GM19238 (cell line): ENCODE data around the gene MSL1.

Source experiments
- DNase-seq: peaks from one replicate; pipeline ENCODE4 v3.0.0; 2011; ENCODE audit warnings: low spot score; ENCODE audit not compliant: insufficient read length

MSL1 gene

GRCh38 chr17:40104594-40105486 lies 16.9 kb upstream of the MSL1 start:
- no peak for DNase-seq

GRCh38 chr17:40105861-40106759 lies 15.7 kb upstream of the MSL1 start:
- no peak for DNase-seq

GRCh38 chr17:40106760-40107521 lies 14.8 kb upstream of the MSL1 start:
- no peak for DNase-seq

GRCh38 chr17:40107522-40108174 lies 14.1 kb upstream of the MSL1 start:
- DNase-seq: no peak

- DNase-seq: no peak
Measured at GRCh38 chr17:40108970-40109824, 12.6 kb upstream of the MSL1 start.

GRCh38 chr17:40110026-40110845 lies 11.5 kb upstream of the MSL1 start:
- DNase-seq: no peak

- peak; percentile 77 for DNase-seq
Measured at GRCh38 chr17:40111221-40112128, 10.3 kb upstream of the MSL1 start.

- DNase-seq: no peak
Measured at GRCh38 chr17:40112191-40112711, 9.5 kb upstream of the MSL1 start.

GRCh38 chr17:40112718-40113109 lies 9.1 kb upstream of the MSL1 start:
- no peak for DNase-seq

GRCh38 chr17:40113110-40113906 lies 8.5 kb upstream of the MSL1 start:
- peak; percentile 94 for DNase-seq

- no peak for DNase-seq
Measured at GRCh38 chr17:40113907-40114245, 7.9 kb upstream of the MSL1 start.

- DNase-seq: no peak
Measured at GRCh38 chr17:40115101-40115436, 6.7 kb upstream of the MSL1 start.

GRCh38 chr17:40122136-40122998 lies 596 bp downstream of the MSL1 start:
- DNase-seq: peak; percentile 49

GRCh38 chr17:40122999-40123810 lies 1.4 kb downstream of the MSL1 start:
- peak; percentile 61 for DNase-seq

- DNase-seq: no peak
Measured at GRCh38 chr17:40123811-40124114, 2.0 kb downstream of the MSL1 start.
